ENCODE measurements around the gene MRPS6.

MRPS6 gene

DNA sequence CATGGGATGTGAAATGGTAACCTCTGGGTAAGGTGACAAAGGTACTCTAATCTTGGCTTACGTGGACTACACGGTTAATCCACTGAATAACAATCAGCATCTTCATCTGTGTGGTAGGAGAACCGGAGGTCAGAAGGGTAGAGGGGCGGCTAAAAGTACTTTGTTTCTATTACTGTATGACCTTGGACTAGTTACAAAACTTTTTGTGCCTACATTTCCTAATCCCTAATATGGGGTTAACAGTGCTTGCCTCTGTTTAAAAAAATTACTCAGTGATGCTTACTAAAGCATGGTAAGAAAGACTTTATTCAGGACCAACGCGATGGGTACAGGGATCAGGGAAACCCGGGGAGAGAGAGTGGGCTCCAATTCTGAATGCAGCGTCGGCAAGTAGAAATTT lies 1.7 kb upstream of the MRPS6 start:
- no peak for DNase-seq

DNA sequence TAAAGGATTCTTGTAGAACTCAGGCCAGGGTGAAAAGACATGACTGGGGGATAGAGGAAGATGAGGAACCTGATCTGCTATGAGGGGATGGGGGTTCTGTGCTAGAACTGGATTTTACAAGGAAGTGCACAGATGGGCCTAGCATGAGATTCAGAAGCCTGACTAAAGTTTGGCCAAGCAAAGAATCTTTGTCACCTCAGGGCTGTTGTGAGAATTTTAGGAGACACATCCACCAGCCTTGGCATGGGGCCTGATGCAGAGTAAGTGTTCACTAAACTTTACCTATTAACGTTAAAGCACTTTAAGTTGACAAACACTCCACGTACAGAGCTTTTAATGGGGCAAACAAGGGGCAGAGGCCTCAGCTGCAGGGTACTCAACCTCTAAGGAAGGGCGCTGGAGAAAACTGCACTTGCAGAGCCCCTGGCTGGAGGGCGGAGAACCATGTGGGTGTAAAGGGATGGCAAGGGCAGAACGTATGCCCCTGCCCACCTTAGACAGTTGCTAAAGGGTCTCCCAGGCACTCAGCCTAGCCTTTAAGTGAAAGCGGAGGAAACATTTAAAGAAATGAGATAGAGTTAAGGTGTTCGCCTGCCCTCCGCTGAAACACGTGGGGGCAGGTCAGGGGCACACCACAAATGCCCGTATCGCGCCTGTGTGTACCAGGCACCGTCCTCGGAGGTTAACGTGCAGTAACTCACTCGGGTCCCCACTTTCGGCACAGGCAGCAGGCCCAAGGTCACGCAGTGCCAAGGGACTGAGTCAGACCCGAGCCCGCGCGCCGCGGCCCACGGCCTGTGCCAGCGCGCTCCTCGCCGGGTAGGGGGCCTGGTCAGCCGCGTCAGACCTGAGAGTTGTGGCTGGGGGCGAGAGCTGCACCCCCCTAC lies 990 bp upstream of the MRPS6 start:
- no peak for DNase-seq

DNA sequence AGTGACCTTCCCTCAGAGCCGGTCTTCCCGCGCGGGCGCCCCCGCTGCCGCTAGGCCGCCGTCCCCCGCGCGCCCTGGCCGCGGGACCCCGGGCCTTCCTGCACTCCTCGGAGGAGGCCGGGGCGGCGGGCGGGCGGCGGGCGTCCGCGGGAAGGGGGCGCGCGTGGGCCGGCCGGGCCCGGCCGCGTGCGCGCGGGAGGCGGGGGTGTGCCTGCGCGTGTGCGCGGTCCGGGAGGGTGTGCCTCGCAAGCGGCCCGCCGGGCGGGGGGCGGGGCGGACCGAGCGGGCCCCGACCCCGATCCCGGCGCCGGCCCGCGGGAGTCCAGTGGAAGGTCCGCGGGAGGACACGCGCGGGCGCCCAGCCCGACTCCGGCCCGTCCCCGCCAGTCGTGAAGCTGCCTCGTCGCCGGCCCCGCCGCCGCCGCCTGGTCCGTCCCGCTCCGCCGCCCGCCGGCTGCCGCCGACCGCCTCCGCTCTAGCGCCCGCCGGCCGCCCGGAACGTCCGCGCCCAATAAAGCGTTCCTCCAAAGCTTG lies 438 bp downstream of the MRPS6 start:
- no peak for DNase-seq

DNA sequence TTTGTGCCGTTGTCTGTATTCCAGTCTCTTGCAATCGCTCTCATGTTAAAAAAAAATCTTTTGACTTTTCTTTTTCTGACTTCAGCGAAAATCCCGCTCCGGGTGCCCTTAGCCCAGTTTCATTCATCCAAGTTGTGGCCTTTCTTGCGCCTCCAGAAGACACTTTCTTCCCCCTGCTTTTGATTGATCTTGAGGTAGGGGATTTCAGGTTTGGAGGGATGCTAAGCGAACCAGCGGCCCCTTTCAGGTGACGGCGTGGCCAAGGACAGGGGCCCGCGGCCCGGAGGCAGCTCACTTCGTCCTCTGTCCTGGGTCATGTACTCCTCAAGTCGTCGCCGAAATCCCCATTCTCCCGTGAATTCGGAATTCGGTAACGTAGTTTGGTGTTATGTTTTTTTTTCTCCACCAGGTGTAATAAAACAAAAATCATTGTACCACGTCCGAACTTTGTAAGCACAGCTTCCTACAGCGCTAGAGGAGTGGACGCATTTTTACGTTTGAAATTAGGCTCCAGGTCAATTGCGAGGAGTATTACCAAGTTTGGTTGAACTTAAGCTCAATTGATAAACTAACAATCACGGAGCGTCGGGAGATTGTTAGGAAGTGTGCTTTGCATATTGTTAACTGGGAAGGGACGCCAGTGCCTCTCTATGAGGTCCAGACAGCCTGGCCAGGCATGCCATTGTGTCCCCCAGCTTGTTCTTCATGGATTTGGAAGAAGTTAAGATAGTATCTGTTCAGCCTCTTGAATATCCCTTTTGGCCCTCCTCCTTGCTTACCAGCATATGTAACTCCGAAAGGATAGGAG lies 1.1 kb downstream of the MRPS6 start:
- no peak for DNase-seq

DNA sequence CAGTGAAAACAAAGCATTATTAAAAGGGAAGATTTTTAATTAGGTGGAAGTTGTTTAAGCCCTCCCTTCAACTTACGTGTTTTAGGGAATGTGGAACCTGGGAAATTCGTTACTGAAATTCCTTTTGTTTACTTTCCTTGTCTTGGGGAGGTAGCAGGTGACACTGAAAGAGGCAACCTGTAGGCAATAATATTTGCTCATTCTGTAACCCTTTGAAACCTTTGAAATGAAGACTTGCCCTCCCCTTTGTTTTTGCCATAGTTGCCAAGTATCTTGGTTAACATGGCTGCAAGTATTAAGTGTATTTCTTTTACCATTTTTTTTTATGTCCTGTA lies 1.7 kb downstream of the MRPS6 start:
- DNase-seq: no peak

DNA sequence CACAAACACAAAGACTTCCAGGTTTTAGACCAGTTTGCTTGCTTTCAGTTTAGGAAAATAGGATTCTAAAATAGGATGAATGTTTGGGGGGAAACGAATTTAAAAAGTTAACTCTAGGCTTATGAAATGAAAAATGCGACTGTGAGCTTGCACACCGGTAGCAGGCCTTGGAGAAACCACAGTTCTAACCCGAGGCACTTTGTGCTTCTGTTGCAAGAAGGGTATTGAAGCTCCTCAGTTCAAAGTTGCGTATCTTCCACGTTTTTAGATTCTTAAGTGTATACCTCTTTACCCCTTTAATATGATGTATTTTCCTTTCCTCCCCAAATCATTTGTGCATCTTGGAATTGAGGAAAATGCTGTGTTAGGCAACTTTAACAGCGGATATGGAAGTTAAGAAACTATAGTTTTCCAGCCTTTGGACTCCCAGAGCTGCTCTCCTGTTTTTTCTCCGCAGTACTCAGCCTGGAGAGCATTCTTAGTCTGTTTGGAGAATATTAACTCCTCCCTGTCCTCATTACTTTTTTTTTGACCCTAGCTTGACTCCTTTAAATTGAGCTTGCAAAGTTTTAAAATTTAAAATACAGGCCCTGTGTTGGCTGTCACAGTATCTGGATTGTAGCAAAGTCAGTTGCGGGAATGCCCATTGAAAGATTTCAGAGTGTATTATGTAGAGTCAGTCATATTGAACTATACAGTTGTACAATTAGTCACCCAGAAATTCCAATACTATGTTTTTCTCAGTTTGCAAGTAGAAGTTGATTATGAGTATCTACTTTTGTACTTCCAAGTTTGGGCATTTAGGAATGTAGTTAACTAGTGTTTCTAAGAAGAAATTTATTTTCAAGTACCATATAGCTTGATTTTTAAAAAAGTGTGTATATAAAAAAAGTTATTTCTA lies 2.6 kb downstream of the MRPS6 start:
- DNase-seq: no peak

DNA sequence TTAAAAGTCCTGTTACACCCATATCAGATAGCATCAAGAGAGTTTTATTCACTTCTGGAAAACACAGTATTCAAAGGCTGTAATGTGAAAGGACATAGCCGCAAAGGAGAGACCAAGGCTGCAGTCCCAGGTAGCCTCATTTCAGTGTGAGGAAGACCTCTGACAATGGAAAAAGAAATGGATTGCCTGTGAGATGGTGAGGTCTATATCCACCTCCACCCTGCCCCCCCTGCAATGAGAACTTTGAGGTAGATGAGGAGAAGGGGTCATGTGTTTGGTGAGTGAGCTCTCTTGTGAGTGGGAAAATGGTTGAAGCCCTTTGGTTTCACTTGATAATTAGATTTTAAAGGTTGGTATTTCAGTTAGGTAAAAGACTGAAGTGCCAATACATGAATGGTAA lies 3.5 kb downstream of the MRPS6 start:
- no peak for DNase-seq

DNA sequence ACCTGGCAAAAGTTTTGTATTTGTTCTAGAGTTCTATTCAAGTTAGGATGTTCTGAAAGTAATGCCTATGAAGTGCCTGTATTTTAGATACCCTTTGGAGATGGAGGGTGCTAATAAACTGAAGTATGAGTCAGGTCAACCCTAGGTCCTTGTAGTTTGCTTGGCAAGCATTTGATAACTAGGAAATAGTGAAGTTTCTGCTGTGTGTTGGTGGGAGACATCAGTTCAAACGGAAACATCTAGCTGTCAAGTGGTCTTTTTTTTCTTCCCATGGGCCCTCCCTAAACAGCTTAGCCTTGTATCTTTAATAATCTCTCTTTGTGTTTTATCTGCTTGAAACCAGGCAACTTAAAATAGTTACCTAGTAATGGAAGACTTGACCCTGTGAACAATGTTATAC lies 4.5 kb downstream of the MRPS6 start:
- no peak for DNase-seq

DNA sequence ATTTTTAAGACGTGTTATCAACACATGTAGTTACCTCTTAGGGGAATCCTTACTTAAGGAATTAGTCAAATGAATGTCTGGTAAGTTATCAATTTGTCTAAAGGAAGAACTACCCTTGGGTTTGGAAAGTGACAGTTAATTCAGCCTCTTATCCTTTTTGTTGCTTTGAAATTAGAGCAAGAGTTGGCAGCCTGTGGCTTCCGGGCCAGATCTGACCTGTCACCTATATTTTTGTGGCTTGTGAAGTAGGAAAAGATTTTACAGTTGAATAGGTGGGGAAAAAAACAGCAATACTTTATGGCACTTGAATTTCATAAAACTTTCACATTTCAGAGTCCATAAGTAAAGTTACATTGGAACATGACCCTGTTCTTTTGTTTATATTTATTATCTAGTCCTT lies 5.5 kb downstream of the MRPS6 start:
- no peak for DNase-seq

DNA sequence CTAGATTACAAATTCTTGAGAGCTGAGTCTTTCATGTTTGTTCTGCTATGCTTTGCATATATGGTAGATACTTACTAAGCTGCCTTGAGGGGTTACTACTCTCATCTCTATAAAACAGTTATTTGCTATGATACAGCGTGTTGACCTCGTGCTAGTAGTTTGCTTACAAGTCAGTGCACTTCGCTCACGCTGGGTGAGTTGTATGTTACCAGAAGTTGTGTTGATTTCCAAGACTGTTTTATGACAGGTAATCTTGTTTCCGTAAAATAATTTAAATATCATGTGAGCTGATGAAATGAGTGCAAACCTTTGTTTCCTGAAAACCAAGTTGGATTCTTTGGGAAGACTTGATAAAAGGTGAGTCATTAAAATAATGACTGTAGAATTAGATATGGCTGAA lies 7.3 kb downstream of the MRPS6 start:
- DNase-seq: no peak

DNA sequence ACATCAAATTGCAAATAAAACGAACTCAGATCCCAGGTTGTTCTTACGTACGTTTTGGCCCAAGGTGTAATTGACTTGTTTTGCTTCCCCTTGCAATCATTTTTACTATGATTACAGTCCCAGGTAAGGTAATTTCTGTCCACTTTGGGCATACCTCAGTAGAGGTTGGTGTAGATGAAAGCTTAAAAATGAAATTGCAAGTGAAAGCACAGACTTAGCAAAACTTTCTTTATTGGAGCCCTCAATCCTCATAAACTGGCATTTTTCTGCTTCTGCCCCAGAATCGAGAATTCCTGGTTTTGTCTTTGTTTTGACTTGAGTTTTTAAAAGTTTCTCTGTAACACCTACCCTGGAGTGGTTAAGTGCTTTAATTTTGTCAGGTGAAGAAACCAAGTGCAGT lies 9.4 kb downstream of the MRPS6 start:
- no peak for DNase-seq

DNA sequence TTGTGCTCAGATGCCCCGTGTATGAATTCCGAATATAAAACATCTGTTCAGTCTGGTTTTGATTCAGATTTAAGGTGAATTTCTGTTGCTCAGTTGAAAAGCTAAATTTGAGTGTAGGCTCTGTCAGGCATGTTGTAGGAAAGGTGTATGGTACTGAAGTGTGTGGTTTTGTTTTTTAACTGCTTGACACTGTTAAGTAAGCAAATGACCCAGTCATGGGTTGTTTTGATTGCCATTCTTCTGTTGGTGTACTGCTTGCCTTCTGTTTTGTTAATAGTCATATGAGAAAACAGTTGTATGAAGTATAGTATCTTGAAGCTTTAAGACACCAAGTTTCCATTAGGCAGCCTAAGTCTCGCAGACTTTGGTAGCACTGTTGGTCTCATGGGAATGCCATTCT lies 10.0 kb downstream of the MRPS6 start:
- DNase-seq: no peak

DNA sequence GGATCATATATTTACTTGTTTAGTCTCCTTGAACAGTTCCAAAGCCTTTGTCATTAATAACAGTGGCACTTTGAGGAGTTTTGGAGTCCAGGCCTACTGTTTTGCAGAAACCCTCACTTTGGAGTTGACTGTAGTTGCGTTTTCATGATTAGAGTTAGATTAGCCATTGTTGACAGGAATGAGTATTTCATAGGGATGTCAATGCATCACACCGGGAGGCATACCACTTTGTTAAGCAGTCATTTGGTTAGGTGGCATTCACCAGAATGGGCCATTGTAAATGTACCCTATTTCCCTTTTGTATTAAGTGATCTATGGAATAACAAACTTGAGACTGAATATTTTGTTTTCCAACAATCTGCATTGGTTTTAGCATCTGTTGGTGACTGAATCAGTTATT lies 11.8 kb downstream of the MRPS6 start:
- DNase-seq: no peak

DNA sequence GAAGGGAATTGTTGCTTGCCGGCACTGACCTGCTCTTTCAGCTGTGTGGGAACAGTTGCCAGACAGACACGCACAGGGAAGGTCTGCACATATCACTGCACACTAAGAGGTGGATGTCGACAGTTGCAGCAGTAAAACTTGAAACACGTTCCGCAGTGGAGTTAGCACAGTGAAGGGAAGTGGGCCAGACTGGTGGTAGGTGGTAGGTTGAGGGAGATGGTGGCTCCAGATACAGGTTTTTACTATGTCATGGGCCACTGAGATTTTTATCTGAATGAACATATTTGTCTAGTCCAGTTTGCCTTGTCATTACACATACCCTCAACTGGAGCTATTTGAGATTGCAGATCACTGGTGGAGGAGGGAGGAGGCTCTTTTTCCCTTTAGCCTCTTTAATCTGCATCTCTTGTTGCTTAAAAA lies 13.5 kb downstream of the MRPS6 start:
- DNase-seq: no peak

DNA sequence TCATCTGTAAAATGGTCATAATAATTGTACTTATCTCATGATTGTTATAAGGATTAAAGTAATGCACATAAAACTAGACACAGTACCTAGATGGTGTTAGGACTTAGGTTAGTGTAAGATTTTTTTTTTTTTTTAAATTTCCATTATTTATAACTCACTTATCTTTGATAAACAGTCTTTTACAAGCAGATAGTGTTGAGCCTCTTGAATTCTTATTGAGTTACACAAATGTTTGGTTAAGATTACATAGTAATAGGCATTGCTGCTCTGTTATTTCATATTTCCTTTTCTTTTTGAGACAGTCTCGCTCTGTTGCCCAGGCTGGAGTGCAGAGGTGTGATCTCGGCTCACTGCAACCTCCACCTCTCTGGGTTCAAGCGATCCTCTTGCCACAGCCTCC lies 15.4 kb downstream of the MRPS6 start:
- DNase-seq: no peak

DNA sequence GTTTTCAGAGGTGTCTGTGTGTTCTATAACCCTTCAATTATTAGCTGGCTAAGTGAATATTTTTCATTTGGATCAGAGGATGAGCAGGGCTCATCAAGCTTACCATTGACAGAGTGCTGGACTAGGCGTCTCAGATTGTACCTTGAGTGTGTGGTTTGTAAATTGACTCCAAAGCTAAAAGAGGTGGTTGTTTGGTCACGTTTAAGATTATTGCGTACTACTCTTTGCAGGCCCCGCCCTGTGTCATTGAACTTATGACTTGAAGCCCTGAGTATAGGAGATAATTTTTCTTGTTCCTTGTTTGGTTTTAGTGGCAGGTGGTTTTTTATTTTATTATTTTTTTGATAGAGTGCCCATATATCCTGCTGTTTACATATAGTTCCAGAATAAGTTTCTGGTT lies 17.7 kb downstream of the MRPS6 start:
- no peak for DNase-seq

DNA sequence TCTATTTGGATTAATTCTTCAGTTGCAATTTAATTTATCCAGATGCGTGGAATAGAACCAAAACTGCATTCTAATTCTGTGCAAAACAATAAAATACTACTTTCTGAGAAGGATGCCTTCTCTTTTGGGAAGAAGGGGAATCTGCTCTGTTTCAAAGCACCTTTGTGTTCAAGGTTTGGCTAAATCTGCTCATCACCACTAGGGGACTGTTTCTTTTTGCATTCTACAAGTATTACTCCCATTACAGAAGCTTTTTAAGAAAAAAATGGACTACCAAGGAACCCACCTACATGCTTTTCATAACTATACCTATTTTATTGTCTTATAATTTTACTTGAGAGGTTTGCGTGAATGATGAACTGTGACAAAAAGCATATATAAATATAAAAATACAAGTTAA lies 18.2 kb downstream of the MRPS6 start:
- no peak for DNase-seq

DNA sequence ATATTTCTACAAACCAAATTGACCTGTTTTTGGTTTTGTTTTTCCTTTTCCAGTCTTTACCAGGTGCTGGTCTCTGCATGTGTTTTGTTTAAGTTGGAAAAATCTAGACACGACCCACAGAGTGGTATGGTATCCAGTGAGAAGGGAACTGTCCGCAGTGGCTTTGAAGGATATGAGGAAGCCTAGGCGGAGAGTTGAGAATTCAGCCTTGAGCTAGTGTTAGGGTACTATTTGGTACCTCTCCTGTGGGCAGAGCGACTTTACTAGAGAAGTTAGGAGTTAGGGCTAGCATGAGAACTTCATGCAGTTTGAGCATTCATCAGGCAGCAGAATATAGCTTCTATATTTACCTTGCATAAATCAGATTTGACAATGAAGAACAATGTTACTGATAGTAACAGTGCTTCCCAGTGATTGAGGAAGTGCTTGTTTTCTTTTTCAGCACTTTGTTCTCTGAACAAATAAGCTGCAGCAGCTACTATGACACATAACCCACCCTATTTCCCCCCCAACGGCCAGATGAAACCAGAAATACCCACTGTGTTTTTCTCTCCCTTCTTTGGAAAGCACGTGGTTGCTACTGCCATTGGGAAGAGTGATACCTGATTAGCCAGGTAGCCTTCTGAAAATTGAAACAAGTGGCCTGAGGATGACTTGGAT lies 19.0 kb downstream of the MRPS6 start:
- no peak for DNase-seq

DNA sequence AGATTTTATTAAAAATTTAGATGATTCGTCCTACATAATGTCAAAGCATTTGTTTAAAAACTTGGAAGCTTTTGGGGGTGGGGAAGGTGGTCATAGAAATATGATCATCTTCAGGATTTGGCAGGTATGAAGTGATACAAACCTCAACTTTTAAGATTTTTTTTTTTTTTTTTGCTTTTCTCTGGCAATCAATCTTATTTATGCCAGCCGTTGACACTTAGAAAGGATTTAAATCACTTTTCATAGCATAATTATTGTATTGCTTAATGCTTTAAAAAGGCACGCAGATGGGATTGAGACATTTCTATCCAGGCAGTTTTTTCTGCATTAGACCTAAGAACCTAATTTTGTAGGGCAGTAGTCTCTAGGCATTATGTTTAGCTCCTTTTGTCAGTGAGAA lies 19.7 kb downstream of the MRPS6 start:
- no peak for DNase-seq

DNA sequence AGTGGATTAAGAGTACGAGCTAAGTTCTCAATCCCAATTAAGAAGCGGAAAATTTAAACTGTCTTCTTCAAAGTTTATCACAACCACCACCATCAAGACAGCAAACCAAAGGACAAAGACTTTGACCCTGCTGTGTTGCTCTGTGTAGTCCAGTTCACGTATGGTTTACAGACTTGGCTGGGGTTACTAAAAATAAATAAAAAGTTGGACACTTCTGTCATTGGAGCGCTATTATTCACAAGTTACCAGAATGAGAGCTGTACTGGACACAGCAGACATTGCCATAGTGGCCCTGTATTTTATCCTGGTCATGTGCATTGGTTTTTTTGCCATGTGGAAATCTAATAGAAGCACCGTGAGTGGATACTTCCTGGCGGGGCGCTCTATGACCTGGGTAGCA lies 21.6 kb downstream of the MRPS6 start:
- no peak for DNase-seq

DNA sequence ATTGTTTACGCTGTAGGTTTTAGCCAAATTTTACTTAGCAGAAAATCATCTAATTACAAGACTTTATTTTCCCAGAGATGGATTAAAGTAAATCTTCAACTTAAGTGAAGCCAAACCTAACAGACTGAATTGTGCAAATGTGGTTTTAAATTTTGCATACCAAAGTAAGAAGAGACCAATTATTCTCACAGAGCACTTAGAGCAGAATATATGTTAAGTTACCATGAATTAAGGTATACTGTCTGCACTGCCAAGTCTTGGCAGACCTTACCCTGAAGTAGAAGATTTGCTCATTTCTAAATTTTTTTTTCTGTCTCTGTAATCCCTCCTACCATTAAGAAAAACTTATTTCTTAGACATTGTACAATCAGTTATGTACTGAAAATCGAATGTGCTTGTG lies 24.1 kb downstream of the MRPS6 start:
- DNase-seq: no peak

DNA sequence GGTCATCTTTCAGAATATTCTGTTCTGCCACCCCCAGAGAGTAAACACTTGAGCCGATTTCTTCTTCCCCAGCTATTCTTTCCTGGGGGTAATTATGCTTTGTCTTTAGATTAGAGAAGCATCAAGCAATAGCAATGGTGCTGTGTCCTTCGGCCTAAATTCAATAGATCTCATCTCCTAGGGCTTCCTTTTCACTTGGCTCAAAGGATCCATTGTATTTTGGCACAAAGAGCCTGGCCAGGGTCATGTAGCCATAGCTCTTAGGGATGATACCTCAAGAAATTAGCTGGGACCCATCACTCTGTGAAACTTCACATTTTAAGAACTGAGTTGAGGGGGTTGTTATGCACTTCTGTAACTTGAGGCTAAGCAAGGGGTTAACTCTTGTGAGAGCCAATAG lies 27.0 kb downstream of the MRPS6 start:
- no peak for DNase-seq
